Left colon (tissue), 2 donors: ENCODE results near the gene PROM2. TPM values are rescaled to one million over a fixed set of nuclear protein-coding genes. Genes with fewer than 3 reads are reported as not detected.
A peak's percentile ranks its signal among the peaks of the same experiment; 100 is the strongest.

Experiments
- ATAC-seq: fragments of 200-7000 bp; cut with Tn5 transposase; one replicate; pipeline ENCODE4 v1.9.1; 2020; ENCODE audit warnings: mild to moderate bottlenecking, moderate library complexity
- DNase-seq, 2 donors: peaks; one replicate each; pipeline ENCODE4 v3.0.0-alpha.2; 2020
- intact Hi-C, 2 donors: fragments of 100-400 bp; cut with DNase I in 1 of 2; cut with micrococcal nuclease in 1 of 2; formaldehyde crosslinking; loops; one replicate each; pipeline versions ENCODE4 v1.11.2 to v1.14.0; 2022; cut with DNase I, micrococcal nuclease
- total RNA-seq, 2 donors: library from RNA; stranded (reverse); fragmentation: NEBNext Ultra II Directional; extraction: Animal tissue kit (Norgen Biotek cat#: 25700); gene quantifications; one replicate each; pipeline ENCODE4 v1.2.1, GENCODE V29; 2021
- donor health status: DM: no; HTN: no; CAD: no.
- donor health status: DM: yes; HTN: yes; CAD: no.

The PROM2 gene
- total RNA-seq, 2 donors from 2014 or later: 32.9 to 39.9 TPM

DNA sequence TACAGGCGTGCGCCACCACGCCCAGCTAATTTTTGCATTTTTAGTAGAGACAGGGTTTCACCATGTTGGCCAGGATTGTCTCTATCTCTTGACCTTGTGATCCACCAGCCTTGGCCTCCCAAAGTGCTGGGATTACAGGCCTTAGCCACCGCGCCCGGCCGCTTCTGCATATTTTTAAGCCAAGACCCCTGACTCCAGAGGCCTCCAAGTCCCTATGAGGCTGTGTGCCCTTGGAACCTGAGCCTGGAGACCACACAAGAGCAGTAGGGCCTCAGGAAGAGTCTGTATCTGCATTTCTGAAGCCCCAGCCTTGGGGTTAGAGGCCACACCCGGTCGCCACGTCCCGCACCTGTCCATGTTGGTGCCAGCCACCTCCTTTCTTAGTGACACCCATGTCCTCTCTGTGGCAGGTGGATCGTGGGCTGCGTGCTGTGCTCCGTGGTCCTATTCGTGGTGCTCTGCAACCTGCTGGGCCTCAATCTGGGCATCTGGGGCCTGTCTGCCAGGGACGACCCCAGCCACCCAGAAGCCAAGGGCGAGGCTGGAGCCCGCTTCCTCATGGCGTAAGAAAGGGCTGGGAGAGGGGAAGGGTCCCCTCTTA is 5.3 kb downstream of the PROM2 start:
- no peak for ATAC-seq
- intact Hi-C loops: no loop called here
- no peak for DNase-seq

GRCh38 chr2:95281071-95281470 is 6.8 kb downstream of the PROM2 start:
- intact Hi-C loops: no loop called here
- ATAC-seq (no peak), DNase-seq (no peak)

- DNase-seq: no peak
- intact Hi-C loops: no loop called here
- no peak for ATAC-seq
These were observed 7.5 kb downstream of the PROM2 start for GRCh38 chr2:95281786-95282185.

- ATAC-seq (no peak), DNase-seq (no peak)
- intact Hi-C loops: no loop called here
These were observed 8.2 kb downstream of the PROM2 start for GRCh38 chr2:95282458-95282857.

DNA sequence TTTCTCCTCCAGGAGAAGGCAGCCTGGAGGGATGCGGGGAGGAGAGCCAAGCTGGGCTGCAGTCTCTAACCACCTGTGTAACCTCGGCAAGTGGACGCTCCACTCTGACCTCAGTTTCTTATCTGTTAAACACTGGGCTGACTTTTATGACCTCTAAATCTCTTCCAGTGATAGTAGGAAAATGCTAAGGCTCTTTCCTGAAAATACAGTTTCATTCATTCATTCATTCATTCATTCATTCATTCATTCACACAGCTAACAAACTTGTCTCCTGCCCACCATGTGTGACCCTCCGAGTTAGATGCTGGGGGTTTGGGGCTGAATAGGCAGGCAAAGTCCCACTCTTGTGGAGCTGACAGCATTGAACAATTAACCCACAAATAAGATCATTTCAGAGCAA is 9.3 kb downstream of the PROM2 start:
- intact Hi-C loops: no loop called here
- no peak for ATAC-seq
- no peak for DNase-seq

- no peak for DNase-seq
- intact Hi-C loops: no loop called here
- no peak for ATAC-seq
These were observed 10.8 kb downstream of the PROM2 start for GRCh38 chr2:95284886-95285541.

- intact Hi-C loops: no loop called here
- DNase-seq (no peak), ATAC-seq (no peak)
These were observed 11.3 kb downstream of the PROM2 start for GRCh38 chr2:95285542-95285932.

- intact Hi-C loops: no loop called here
- ATAC-seq (no peak), DNase-seq (no peak)
These were observed 13.1 kb downstream of the PROM2 start for GRCh38 chr2:95287336-95287735.

- ATAC-seq (no peak), DNase-seq (no peak)
- intact Hi-C loops: no loop called here
These were observed 13.6 kb downstream of the PROM2 start for GRCh38 chr2:95287806-95288205.

GRCh38 chr2:95289253-95289652 is 15.0 kb downstream of the PROM2 start:
- ATAC-seq (peak; percentile 19), DNase-seq (no peak)
- intact Hi-C loops: no loop called here

DNA sequence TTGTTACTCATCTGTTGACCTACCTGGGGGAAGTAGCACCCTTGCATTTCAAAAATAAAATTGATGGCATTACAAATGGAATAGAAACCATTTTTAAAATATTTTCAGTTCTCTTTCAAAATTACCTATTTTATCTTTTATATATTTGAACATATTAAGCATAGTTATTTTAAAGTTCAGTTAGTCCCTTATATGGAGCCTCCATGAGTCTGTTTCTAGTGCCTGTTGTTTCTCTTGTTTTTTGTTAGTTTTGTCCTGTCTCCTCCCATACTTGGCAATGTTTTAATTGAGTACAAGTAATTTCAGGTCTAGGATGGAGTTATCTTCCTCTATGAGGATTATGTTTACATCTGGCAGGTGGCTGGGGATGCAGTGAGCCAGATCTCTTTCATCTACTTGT is 17.0 kb downstream of the PROM2 start:
- no peak for ATAC-seq
- no peak for DNase-seq
- intact Hi-C loops: no loop called here

DNA sequence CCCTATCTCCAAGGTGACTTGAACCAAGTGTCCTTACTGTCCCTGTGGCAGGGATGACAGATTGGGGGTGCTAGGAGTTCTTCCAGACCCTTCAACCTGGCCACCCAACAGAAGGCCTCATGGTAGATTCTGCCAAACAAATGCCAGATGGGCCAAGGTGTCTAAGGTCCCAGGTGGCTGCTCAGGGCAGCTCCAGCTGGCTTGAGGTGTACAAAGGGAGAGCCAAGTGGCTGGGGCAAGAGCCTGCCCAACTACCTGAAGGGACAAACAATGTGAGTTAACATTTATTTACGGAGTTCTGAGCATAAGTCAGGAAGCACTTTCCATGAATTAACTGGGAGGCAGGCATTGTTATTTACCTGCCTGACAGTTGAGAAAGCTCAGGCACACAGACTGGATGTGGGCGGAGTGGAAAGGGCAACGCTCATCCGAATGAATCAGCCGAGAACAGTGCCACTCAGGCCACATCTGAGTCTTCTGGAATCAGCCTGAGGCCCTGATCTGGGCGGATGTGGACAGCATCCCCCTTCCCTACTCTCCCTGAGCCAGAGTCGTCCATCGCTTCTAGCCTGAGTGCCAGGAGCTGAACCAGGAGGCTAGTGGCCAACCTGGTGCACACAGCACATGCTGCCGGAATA is 18.5 kb downstream of the PROM2 start:
- ATAC-seq (no peak), DNase-seq (no peak)
- intact Hi-C loops: no loop called here

DNA sequence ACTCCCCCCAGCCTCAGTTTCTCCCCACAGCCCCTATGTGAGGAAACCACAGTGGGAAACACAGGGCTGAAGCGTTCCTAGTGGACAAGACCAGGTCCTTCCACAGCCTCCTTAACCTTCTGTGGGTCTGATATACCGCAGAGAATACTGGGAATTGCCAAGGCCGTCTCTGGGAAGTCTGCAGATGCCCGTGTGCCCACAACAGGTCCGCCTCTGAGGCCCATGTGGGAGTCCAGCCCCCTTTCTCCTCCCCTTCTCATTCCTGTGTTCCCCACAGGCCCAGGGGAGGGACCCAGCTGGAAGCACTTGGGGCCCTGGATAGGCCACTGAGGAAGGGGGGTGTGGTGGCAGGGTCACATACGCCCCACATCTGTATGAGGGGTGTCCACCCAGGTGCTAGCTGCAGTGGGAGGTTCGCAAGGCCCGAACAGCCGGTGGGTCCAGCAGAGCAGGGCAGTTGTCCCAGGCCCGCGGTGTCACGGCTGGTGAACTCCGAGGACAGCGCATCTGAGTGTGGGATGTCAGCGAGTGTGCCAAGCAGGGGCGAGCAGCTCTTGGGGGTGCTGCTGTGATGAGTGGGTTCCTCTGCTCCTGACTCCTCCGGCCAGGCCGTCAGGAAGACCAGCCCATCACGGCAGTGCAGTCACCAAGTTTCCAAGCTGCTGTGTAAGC is 20.5 kb downstream of the PROM2 start:
- DNase-seq (no peak), ATAC-seq (no peak)

DNA sequence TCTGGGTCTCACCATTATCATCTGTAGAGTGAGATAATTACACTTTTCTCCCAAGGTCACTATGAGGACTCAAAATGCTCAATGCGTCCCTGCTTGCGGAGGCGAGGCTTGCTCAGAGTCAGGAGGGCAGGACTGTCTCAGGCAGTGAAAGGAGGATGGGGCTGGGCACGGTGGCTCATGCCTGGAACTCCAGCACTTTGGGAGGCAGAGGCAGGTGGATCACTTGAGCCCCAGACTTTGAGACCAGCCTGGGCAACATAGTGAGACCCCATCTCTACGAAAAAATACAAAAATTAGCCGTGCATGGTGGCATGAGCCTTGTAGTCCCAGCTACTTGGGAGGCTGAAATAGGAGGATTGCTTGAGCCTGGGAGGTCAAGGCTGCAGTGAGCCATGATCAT is 21.1 kb downstream of the PROM2 start:
- intact Hi-C loops: no loop called here
- no peak for ATAC-seq

More for the DNA sequence above, 20.5 kb downstream of the PROM2 start:
- intact Hi-C loops: no loop called here

GRCh38 chr2:95296011-95296410 is 21.8 kb downstream of the PROM2 start:
- ATAC-seq: no peak
- intact Hi-C loops: no loop called here
- DNase-seq: no peak

More for the DNA sequence above, 21.1 kb downstream of the PROM2 start:
- DNase-seq: no peak

DNA sequence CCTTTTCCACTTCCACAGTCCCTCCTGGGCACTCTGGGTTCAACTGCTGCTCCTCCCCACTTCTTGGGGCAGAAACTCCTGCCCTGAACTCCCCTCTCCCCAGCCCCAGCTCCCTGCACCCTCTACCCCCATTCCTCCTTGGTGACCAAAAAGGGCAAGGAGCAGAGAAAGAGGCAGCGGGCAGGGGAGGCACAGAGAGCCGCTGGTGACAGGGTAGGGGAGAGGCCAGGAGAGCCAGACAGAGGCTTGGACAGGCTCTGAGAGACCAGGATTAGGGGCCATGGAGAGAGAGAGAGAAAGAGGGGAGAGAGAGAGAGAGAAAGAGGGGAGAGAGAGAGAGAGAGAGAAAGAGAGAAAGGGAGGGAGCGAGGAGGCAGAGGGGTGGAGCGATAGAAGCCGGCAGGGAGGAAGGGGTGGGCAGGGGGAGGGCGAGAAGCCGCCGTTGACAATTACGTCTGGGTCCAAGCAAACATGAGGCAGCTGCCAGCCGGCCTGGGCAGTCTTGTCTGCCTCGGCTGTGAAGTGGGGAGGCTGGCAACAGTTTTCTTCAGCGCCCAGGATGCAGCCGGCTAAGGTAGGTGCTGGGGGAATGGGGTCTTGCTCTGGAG is 22.7 kb downstream of the PROM2 start, which contains the start of gene KCNIP3:
TSS of gene KCNIP3 (plus strand) at position 468 of the 608 bp plus-strand sequence. CDS start at position 560, 92 bp downstream.
- peak in 1 of 2 donors; percentile 43 for DNase-seq
- intact Hi-C loops: no loop called here
- peak; percentile 60 for ATAC-seq

GRCh38 chr2:95297639-95298395 is 23.6 kb downstream of the PROM2 start:
- intact Hi-C loops: no loop called here

DNA sequence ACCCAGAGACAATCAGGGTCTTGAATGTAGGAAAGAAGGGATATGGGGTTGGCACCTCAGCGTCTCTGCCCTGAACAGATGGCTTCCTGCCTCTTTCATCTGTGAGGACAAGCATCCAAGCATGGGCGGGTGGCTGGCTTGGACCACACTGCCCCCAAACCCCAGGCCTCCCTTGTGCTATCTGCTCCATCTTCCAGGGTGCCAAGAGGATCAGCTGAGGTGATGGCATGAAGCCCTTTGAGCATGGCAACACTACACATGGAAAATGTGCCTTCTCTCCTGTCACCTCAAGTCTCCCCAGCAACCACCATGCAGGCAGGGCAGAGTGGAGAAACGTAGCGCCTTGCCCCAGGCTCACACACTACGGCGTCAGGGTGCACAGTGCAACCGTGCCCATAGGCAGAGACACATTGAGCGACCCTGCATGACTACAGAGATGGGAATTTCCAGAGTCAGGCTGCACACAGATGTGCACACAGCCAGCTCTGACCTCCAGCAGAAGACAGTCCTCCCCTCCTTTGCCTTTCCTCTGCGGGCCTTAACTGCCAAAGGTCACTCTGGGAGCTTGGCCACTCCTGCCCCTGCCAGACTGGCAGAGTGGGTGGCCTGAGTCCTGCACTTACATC is 24.4 kb downstream of the PROM2 start:
- ATAC-seq (no peak), DNase-seq (no peak)
- intact Hi-C loops: no loop called here

More at GRCh38 chr2:95297639-95298395, 23.6 kb downstream of the PROM2 start:
- DNase-seq (no peak), ATAC-seq (no peak)
